ENCODE data around the gene BMP5. TPM values are rescaled to one million over a fixed set of nuclear protein-coding genes. Genes with fewer than 3 reads are reported as not detected.

The BMP5 gene
- polyA plus RNA-seq, 3 donors = not detected

- WGBS (ENCODE audit: insufficient coverage) = 29% methylated on average over 1 of the region's 5 CpGs
These were observed 6.5 kb downstream of the BMP5 start for GRCh38 chr6:55868771-55869479.

DNA sequence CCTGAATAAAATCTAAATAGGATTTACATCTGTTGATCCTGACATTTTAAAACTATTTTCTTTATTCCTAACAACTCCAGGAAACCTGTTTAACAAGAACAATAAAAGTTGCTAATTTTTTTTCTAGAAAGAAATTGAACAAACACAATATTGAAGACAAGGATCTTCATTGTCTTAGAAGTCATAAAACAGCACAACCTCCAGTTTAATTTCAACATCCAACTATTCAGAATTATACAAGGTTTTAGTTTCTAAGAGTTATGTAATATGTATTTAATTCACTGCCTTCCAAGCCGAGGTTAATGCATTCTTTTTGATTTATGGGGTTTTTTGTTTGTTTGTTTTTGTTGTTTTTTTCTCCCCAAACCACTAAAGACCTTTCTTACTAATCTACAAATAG, 7.2 kb downstream of the BMP5 start:
- no peak for TF ChIP-seq CTCF (IDR thresholded peaks at IDR 0.05)
- H3K9me3 Mint-ChIP-seq = no peaks in the 10 kb centered on the region

More at GRCh38 chr6:55868771-55869479, 6.5 kb downstream of the BMP5 start:
- H3K79me2 ChIP-seq (ENCODE audit: insufficient read depth, low read length) = no peaks in the 10 kb centered on the region
- H3K27me3 ChIP-seq (ENCODE audit: control insufficient read depth in 2 of 2, insufficient read depth in 2 of 2, low read length in 2 of 2) = no peaks in the 10 kb centered on the region
- Mint-ChIP-seq H3K4me3 (no peak overlapping the region), H3K9me3 (no peaks in the 10 kb centered on the region), H3K27ac (no peak overlapping the region), H3K36me3 (no peaks in the 10 kb centered on the region), H3K27me3 (ENCODE audit: low read depth in 3 of 3) (no peaks in the 10 kb centered on the region), H3K4me1 (no peaks in the 10 kb centered on the region)
- no peak overlapping the region for H3K4me3 ChIP-seq (replicated peaks in 1 of 3; ENCODE audit: low read depth in 2 of 3, low read length in 3 of 3)
- H3K4me1 ChIP-seq (ENCODE audit: control insufficient read depth in 1 of 2, insufficient read depth in 2 of 2, low read length in 2 of 2) = no peaks in the 10 kb centered on the region
- H3K9me3 ChIP-seq (replicated peaks in 1 of 2; ENCODE audit: control insufficient read depth in 1 of 2, insufficient read depth in 1 of 2, low read length in 2 of 2) = no peaks in the 10 kb centered on the region
- TF ChIP-seq CTCF (IDR thresholded peaks at IDR 0.05) = no peak
- no peak overlapping the region for H3K9ac ChIP-seq (ENCODE audit: insufficient read depth, low read length, poor library complexity, severe bottlenecking)
- H3K4me2 ChIP-seq (replicated peaks; ENCODE audit: extremely low read depth, low read length, poor library complexity, severe bottlenecking) = no peak overlapping the region
- intact Hi-C loops (cut with micrococcal nuclease) = no loop called here
- H3K27ac ChIP-seq (ENCODE audit: low read depth in 1 of 2, low read length in 2 of 2) = no peak overlapping the region
- no peak overlapping the region for H2AFZ ChIP-seq (ENCODE audit: insufficient read depth, low read depth, low read length, poor library complexity, severe bottlenecking)
- no peaks in the 10 kb centered on the region for H3K36me3 ChIP-seq (replicated peaks in 1 of 2; ENCODE audit: control insufficient read depth in 1 of 2, insufficient read depth in 2 of 2, low read length in 2 of 2)
- no peak for DNase-seq
- H4K20me1 ChIP-seq (ENCODE audit: insufficient read depth, low read length) = no peaks in the 10 kb centered on the region

More for the DNA sequence above, 7.2 kb downstream of the BMP5 start:
- WGBS (ENCODE audit: insufficient coverage) = no CpG with 5 or more reads among the region's 1 CpG
- no peaks in the 10 kb centered on the region for H3K27me3 Mint-ChIP-seq (ENCODE audit: low read depth in 3 of 3)
- no peak overlapping the region for H2AFZ ChIP-seq (ENCODE audit: insufficient read depth, low read depth, low read length, poor library complexity, severe bottlenecking)
- H3K36me3 Mint-ChIP-seq = no peaks in the 10 kb centered on the region
- H3K4me3 ChIP-seq (replicated peaks in 1 of 3; ENCODE audit: low read depth in 2 of 3, low read length in 3 of 3) = no peak overlapping the region
- no peak overlapping the region for H3K27ac Mint-ChIP-seq
- no peaks in the 10 kb centered on the region for H3K36me3 ChIP-seq (replicated peaks in 1 of 2; ENCODE audit: control insufficient read depth in 1 of 2, insufficient read depth in 2 of 2, low read length in 2 of 2)
- no peak overlapping the region for H3K9ac ChIP-seq (ENCODE audit: insufficient read depth, low read length, poor library complexity, severe bottlenecking)
- intact Hi-C loops (cut with micrococcal nuclease) = no loop called here
- no peaks in the 10 kb centered on the region for H4K20me1 ChIP-seq (ENCODE audit: insufficient read depth, low read length)
- no peak overlapping the region for H3K4me3 Mint-ChIP-seq
- no peaks in the 10 kb centered on the region for H3K27me3 ChIP-seq (ENCODE audit: control insufficient read depth in 2 of 2, insufficient read depth in 2 of 2, low read length in 2 of 2)
- H3K4me2 ChIP-seq (replicated peaks; ENCODE audit: extremely low read depth, low read length, poor library complexity, severe bottlenecking) = no peak overlapping the region
- no peak for DNase-seq
- no peaks in the 10 kb centered on the region for H3K9me3 ChIP-seq (replicated peaks in 1 of 2; ENCODE audit: control insufficient read depth in 1 of 2, insufficient read depth in 1 of 2, low read length in 2 of 2)
- no peaks in the 10 kb centered on the region for H3K79me2 ChIP-seq (ENCODE audit: insufficient read depth, low read length)
- no peaks in the 10 kb centered on the region for H3K4me1 Mint-ChIP-seq
- H3K4me1 ChIP-seq (ENCODE audit: control insufficient read depth in 1 of 2, insufficient read depth in 2 of 2, low read length in 2 of 2) = no peaks in the 10 kb centered on the region
- H3K27ac ChIP-seq (ENCODE audit: low read depth in 1 of 2, low read length in 2 of 2) = no peak overlapping the region

Measured in CD14-positive monocyte (primary cell).